Stomach (tissue), 9 donors: Measurements from ENCODE around the gene ZNF814. TPM values are rescaled to one million over a fixed set of nuclear protein-coding genes. Genes with fewer than 3 reads are reported as not detected.
"Not testable (repeated sequence)": the region's sequence is repeated elsewhere in the genome, so short reads cannot be mapped to it uniquely, and the experiment has no call there.

Experiments
- DNase-seq, 2 donors: peaks; one replicate each; pipeline versions ENCODE4 v3.0.0 to v3.0.0-alpha.2; 2013 to 2019
- H3K27ac ChIP-seq, 5 donors: fragments of 200-600 bp in 4 of 5; sonication (generic) in 4 of 5; one replicate each; pipeline ENCODE4 v1.5.1; 2013 to 2019; ENCODE audit warnings: mild to moderate bottlenecking in 1 of 5, moderate library complexity in 1 of 5
- H3K27me3 ChIP-seq, 3 donors: fragments of 200-600 bp; sonication (generic); one replicate each; pipeline ENCODE4 v1.5.1; 2017 to 2019; ENCODE audit warnings: mixed run types in 1 of 3
- H3K36me3 ChIP-seq, 4 donors: fragments of 200-600 bp; sonication (generic); 1 replicate in 3 of 4; 2 replicates in 1 of 4; pipeline ENCODE4 v1.5.1; 2016 to 2019
- H3K4me1 ChIP-seq, 4 donors: fragments of 200-600 bp; sonication (generic); one replicate each; pipeline ENCODE4 v1.5.1; 2016 to 2019
- H3K4me3 ChIP-seq, 4 donors: fragments of 200-600 bp; sonication (generic) in 3 of 4; one replicate each; pipeline ENCODE4 v1.5.1; 2016 to 2019; ENCODE audit warnings: mild to moderate bottlenecking in 1 of 4
- H3K9me3 ChIP-seq, 4 donors: fragments of 200-600 bp; sonication (generic); one replicate each; pipeline ENCODE4 v1.5.1; 2016 to 2019
- CTCF ChIP-seq, 7 experiments: fragments of 450-650 bp in 4 of 7; fragments of 200-600 bp in 3 of 7; sonication (generic) in 3 of 7; IDR thresholded peaks; one replicate each; pipeline ENCODE4 v1.5.1; 2016 to 2019; ENCODE audit warnings: antibody characterized with exemption in 7 of 7, control low read depth in 2 of 7, mild to moderate bottlenecking in 1 of 7
- EP300 ChIP-seq: sonication (generic); formaldehyde crosslinking; IDR thresholded peaks from one replicate; pipeline ENCODE4 v1.6.1; 2017; ENCODE audit warnings: antibody characterized with exemption
- POLR2A ChIP-seq, 4 donors: fragments of 450-650 bp; IDR thresholded peaks; one replicate each; pipeline ENCODE4 v1.6.1; 2016; ENCODE audit warnings: antibody characterized with exemption in 4 of 4, control low read depth in 2 of 4, mild to moderate bottlenecking in 1 of 4, moderate library complexity in 1 of 4
- POLR2AphosphoS5 ChIP-seq, 3 donors: sonication (generic); formaldehyde crosslinking; IDR thresholded peaks; one replicate each; pipeline ENCODE4 v1.6.1; 2016; ENCODE audit warnings: antibody characterized with exemption in 3 of 3
- WGBS, 5 donors: extraction: QIAGEN DNeasy Blood & Tissue Kit in 3 of 5; methylation state at CpG; one replicate each; pipeline versions ENCODE4 v1.1.5 to v1.1.7; 2013 to 2018; 5-methylcytosine and 5-hydroxymethylcytosine counted together
- intact Hi-C: fragments of 100-400 bp; cut with DNase I; formaldehyde crosslinking; loops from one replicate; pipeline ENCODE4 v1.15.1; 2023; ENCODE audit warnings: low total_unique reads
- polyA plus RNA-seq, 3 donors: library from polyadenylated mRNA; stranded (reverse); fragments of 200-250 nt; gene quantifications; one replicate each; pipeline ENCODE4 v1.2.3, GENCODE V29; 2013
- total RNA-seq, 5 donors: library from RNA; depleted of rRNA; stranded (reverse); fragments of >200 nt; gene quantifications; one replicate each; pipeline versions ENCODE4 v1.1.0 to v1.2.3, GENCODE V29; 2014 to 2016
- donor health status: healthy with polysubstance abuse.
- donor health status: Bipolar disorder and iron deficiency.
- donor health status: healthy.

ZNF814 gene
- total and polyA plus RNA-seq, 8 donors = 0.45 to 31.0 (median 5.0) TPM

DNA sequence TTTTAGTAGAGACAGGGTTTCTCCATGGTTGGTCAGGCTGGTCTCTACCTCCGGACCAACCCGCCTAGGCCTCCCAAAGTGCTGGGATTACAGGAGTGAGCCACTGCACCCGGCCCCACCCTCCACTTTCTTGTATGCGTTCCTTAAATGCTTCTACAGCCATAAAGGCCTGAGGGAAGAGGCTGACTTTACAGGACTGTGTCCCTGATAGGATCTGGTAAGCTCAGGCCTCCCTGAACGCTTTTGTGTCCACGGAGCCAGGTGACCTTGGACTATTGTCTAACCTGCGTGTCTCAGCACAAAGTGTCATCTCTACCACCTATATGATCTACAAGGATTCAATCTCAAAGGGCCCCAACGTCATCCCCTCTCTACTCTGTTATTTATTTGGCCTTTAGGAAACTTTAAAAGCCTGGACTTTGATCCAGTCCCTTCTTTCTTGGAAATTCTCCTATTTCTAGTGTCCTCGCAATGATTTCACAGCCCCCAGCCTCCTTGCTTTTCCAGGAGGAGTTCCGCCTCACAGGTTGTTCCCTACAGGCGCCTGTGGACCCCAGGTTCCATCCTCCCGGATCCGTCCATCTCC lies 74.8 kb downstream of the ZNF814 start:
- Histone ChIP-seq H3K9me3 (no peaks in the 10 kb centered on the region), H3K27me3 (no peaks in the 10 kb centered on the region), H3K4me1 (peaks cover 23 to 63% (median 46%) of the 10 kb centered on the region in 4 donors), H3K36me3 (peaks cover 16 to 36% (median 33%) of the 10 kb centered on the region in 4 donors), H3K4me3 (peak overlapping the region; percentile 71 to 93 (median 82)), H3K27ac (peak overlapping the region; percentile 87 to 96 (median 93))
- WGBS, 5 donors = 11 to 24% (median 18%) methylated on average over 13 of the region's 13 CpGs
- TF ChIP-seq POLR2A (IDR thresholded peaks at IDR 0.05) = no peak
- intact Hi-C loops = no loop called here
- peak in 1 of 2 donors; percentile 48 for DNase-seq

DNA sequence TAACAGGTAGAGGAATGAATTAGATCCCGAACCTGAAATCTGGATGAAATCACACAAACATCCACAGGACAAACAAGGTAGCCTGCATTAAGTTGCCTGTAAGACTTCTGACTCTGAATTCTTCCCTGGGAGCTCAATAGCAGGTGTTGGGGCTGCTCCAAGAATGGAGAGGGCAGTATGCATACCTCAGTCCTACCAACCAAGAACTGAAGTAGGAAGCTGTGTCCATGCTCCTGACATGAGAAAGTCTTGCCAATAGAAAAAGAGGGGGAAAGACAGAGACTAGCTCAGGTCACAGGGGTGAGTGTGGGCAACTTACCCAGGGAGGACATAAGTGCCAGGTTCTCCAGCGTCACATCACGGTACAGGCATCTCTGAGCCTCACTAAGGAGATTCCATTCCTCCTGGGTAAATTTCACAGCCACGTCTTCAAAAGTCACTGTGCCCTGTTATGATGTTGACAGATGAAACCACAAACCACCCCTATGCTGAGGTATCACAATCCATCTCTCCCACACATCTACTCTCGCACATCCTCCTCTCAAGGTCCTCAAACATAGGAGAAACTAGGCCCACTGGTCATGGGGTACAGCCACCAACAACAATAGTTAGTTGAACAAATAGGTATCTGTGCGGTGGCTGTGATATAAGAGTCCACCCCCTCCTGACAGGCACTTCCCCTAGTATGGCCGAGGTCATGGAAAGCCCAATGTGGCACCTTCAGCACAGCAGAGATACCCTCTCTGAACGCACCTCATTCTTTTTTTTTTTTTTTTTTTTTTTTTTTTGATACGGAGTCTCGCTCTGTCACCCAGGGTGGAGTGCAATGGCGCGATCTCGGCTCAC lies 75.6 kb downstream of the ZNF814 start:
- DNase-seq, H3K27me3 ChIP-seq, H3K9me3 ChIP-seq, intact Hi-C loops: not testable (repeated sequence)
- Histone ChIP-seq H3K4me1 (peaks cover 23 to 61% (median 44%) of the 10 kb centered on the region in 4 donors), H3K36me3 (peaks cover 16 to 42% (median 39%) of the 10 kb centered on the region in 4 donors), H3K27ac (peak overlapping the region; percentile 82 to 93 (median 89)), H3K4me3 (peak overlapping the region; percentile 71 to 93 (median 82))
- WGBS, 5 donors = 44 to 59% (median 49%) methylated on average over 9 to 13 of the region's 13 CpGs

GRCh38 chr19:57812226-57812625 lies 76.6 kb downstream of the ZNF814 start:
- DNase-seq = no peak
- Histone ChIP-seq H3K4me3 (peak overlapping the region; percentile 71 to 93 (median 82)), H3K27ac (peak overlapping the region; percentile 42 to 93 (median 89)), H3K36me3 (peaks cover 24 to 52% (median 49%) of the 10 kb centered on the region in 4 donors), H3K27me3 (no peaks in the 10 kb centered on the region), H3K4me1 (peaks cover 23 to 71% (median 51%) of the 10 kb centered on the region in 4 donors), H3K9me3 (no peaks in the 10 kb centered on the region)
- intact Hi-C loops = no loop called here
- 65 to 88% (median 73%) methylated on average over 3 of the region's 3 CpGs for whole genome bisulfite sequencing, 5 donors
- TF ChIP-seq EP300 (no peak), POLR2AphosphoS5 (IDR thresholded peaks at IDR 0.05) (no peak), CTCF (IDR thresholded peaks at IDR 0.05) (no peak), POLR2A (IDR thresholded peaks at IDR 0.05) (no peak)

- peaks cover 24 to 61% (median 59%) of the 10 kb centered on the region in 4 donors for H3K36me3 ChIP-seq
- H3K4me1 ChIP-seq = peaks cover 23 to 85% (median 62%) of the 10 kb centered on the region in 4 donors
- H3K9me3 ChIP-seq, H3K27me3 ChIP-seq, intact Hi-C loops: not testable (repeated sequence)
- 38 to 61% (median 51%) methylated on average over 17 of the region's 17 CpGs for WGBS, 5 donors
- peak overlapping the region; percentile 72 to 93 (median 87) for H3K27ac ChIP-seq
- TF ChIP-seq POLR2AphosphoS5 (IDR thresholded peaks at IDR 0.05) = peak in 2 of 3 donors; percentile 16 to 31
- peak; percentile 52 to 54 for DNase-seq
- H3K4me3 ChIP-seq = peak overlapping the region in 2 of 4 donors; percentile 15 to 93
Measured at GRCh38 chr19:57810410-57811295, 78.2 kb downstream of the ZNF814 start.

GRCh38 chr19:57807541-57807940 lies 81.3 kb downstream of the ZNF814 start:
- no peak for TF ChIP-seq CTCF (IDR thresholded peaks at IDR 0.05)
- no peak for TF ChIP-seq EP300
- TF ChIP-seq POLR2A (IDR thresholded peaks at IDR 0.05) = no peak
- no peak for TF ChIP-seq POLR2AphosphoS5 (IDR thresholded peaks at IDR 0.05)
- DNase-seq = no peak
- no peaks in the 10 kb centered on the region for H3K27me3 ChIP-seq
- no peaks in the 10 kb centered on the region for H3K9me3 ChIP-seq
- H3K4me3 ChIP-seq = peak overlapping the region in 1 of 4 donors; percentile 2
- WGBS, 5 donors = 78 to 93% (median 88%) methylated on average over 2 of the region's 2 CpGs
- intact Hi-C loops = no loop called here
- peak overlapping the region in 3 of 5 donors; percentile 6 to 94 (median 34) for H3K27ac ChIP-seq
- peaks cover 23 to 92% (median 53%) of the 10 kb centered on the region in 4 donors for H3K4me1 ChIP-seq
- H3K36me3 ChIP-seq = peaks cover 21 to 56% (median 53%) of the 10 kb centered on the region in 4 donors
